OCI-LY1 (cell line): ENCODE data around the gene MTPN.

Experiments used
- CTCF ChIP-seq: fragments of 200-600 bp; sonication (generic), shearing (Covaris generic); IDR thresholded peaks from 2 replicates; pipeline ENCODE4 v1.5.1; 2017; ENCODE audit warnings: mild to moderate bottlenecking, antibody characterized with exemption, low read length, moderate library complexity, mixed read lengths
- EZH2 ChIP-seq: fragments of 200-600 bp; sonication (generic), shearing (Covaris generic); IDR thresholded peaks from 2 replicates; pipeline ENCODE4 v1.8.0; 2017; ENCODE audit warnings: borderline replicate concordance, mixed run types, mild to moderate bottlenecking, antibody characterized with exemption, low read length, moderate library complexity, mixed read lengths

GRCh38 chr7:135928136-135928535, 49.0 kb downstream of the MTPN start:
- TF ChIP-seq CTCF (no peak), EZH2 (no peak)
